Right cardiac atrium (tissue), 5 donors: ENCODE data around the gene SLC25A5. TPM values are rescaled to one million over a fixed set of nuclear protein-coding genes. Genes with fewer than 3 reads are reported as not detected.
"Not testable (repeated sequence)": the region's sequence is repeated elsewhere in the genome, so short reads cannot be mapped to it uniquely, and the experiment has no call there.

Experiments
- ATAC-seq, 2 donors: fragments of 200-7000 bp; cut with Tn5 transposase; one replicate each; pipeline versions ENCODE4 v1.8.0 to v1.9.1; 2020; ENCODE audit warnings: moderate library complexity in 2 of 2, mild to moderate bottlenecking in 1 of 2
- DNase-seq, 3 donors: peaks; one replicate each; pipeline ENCODE4 v3.0.0-alpha.2; 2020
- H3K27ac ChIP-seq: one replicate; pipeline ENCODE4 v1.5.1; 2013; ENCODE audit warnings: mild to moderate bottlenecking, low read length, control low read depth, moderate library complexity
- H3K27me3 ChIP-seq: one replicate; pipeline ENCODE4 v1.6.1; 2013; ENCODE audit not compliant: control insufficient read depth, insufficient read depth
- H3K4me1 ChIP-seq: one replicate; pipeline ENCODE4 v1.6.1; 2013; ENCODE audit warnings: low read length; ENCODE audit not compliant: control insufficient read depth, insufficient read depth
- H3K4me3 ChIP-seq: one replicate; pipeline ENCODE4 v1.5.1; 2013; ENCODE audit warnings: low read length, control low read depth
- H3K9me3 ChIP-seq: one replicate; pipeline ENCODE4 v1.6.1; 2013; ENCODE audit warnings: low read length; ENCODE audit not compliant: control insufficient read depth
- WGBS: extraction: QIAGEN DNeasy Blood & Tissue Kit; methylation state at CpG from one replicate; pipeline ENCODE4 v1.1.7; 2013; 5-methylcytosine and 5-hydroxymethylcytosine counted together
- intact Hi-C, 4 donors: fragments of 100-400 bp; cut with DNase I; formaldehyde crosslinking; loops; one replicate each; pipeline versions ENCODE4 v1.11.0 to v1.14.0; 2022 to 2023
- polyA plus RNA-seq: library from polyadenylated mRNA; stranded (reverse); fragments of 200-250 nt; gene quantifications from one replicate; pipeline ENCODE4 v1.2.3, GENCODE V29; 2013
- total RNA-seq, 4 donors: library from RNA; stranded (reverse); fragmentation: NEBNext Ultra II Directional; extraction: Animal tissue kit (Norgen Biotek cat#: 25700); gene quantifications; one replicate each; pipeline ENCODE4 v1.2.1, GENCODE V29; 2021
- donor health status: healthy with polysubstance abuse.
- donor health status: DM: no; HTN: yes; CAD: no.
- donor health status: DM: no; HTN: no; CAD: no.
- donor health status: DM: no; HTN: yes; CAD: no; lungs with severe emphysema.
- donor health status: DM: yes; HTN: yes; CAD: no.

The SLC25A5 gene
- total and polyA plus RNA-seq, 5 donors = 126 to 213 (median 184) TPM

DNA sequence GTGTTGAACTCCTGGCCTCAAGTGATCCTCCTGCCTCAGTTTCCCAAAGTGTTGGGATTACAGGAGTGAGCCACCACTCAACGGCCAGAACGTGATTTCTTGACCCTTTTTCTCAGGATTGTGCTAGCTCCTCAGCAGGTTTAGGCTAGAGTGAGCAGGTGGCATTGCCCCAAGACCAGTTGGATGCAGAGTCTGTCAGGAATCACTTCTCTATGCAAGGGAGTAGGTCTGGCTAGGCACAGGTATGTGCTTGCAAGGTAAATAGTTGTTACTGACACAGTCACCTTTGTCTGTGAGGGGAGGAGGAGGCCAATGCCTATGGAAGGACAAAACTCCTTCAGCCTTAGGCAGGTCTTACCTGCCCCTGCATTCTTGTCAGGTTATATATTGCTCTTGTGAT lies 24.2 kb downstream of the SLC25A5 start:
- H3K27ac ChIP-seq = no peak overlapping the region
- no peaks in the 10 kb centered on the region for H3K9me3 ChIP-seq
- no peak overlapping the region for H3K4me3 ChIP-seq
- DNase-seq (no peak), ATAC-seq (no peak)
- H3K4me1 ChIP-seq = no peaks in the 10 kb centered on the region
- intact Hi-C loops = no loop called here
- H3K27me3 ChIP-seq = no peaks in the 10 kb centered on the region
- WGBS = 90% methylated on average over 2 of the region's 2 CpGs

DNA sequence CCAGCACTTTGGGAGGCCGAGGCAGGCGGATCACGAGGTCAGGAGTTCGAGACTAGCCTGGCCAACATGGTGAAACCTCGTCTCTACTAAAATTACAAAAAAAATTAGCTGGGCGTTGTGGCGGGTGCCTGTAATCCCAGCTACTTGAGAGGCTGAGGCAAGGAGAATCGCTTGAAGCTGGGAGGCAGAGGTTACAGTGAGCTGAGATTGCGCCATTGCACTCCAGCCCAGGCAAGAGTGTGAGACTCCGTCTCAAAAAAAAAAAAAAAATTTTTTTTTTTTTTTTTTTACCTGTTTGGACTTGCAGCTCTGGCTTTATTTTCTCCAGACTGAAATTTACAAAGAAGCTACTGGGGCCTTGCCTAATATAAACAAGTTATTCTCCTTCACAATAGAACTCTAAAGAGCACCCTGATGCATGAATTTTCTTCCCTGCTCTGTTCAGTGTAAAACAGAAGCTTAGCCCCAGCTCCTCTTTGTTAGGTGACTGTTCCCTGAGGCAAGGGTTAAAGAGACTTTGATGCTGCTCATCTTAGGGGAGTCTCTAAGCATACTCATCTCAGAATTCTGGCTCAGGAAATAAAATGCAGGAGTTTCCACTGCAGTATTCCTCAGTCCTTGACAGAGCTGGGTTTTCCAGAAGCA lies 25.7 kb downstream of the SLC25A5 start:
- ATAC-seq, H3K4me3 ChIP-seq, DNase-seq, H3K9me3 ChIP-seq, intact Hi-C loops, H3K4me1 ChIP-seq, H3K27ac ChIP-seq, H3K27me3 ChIP-seq: not testable (repeated sequence)
- 89% methylated on average over 10 of the region's 10 CpGs for WGBS

DNA sequence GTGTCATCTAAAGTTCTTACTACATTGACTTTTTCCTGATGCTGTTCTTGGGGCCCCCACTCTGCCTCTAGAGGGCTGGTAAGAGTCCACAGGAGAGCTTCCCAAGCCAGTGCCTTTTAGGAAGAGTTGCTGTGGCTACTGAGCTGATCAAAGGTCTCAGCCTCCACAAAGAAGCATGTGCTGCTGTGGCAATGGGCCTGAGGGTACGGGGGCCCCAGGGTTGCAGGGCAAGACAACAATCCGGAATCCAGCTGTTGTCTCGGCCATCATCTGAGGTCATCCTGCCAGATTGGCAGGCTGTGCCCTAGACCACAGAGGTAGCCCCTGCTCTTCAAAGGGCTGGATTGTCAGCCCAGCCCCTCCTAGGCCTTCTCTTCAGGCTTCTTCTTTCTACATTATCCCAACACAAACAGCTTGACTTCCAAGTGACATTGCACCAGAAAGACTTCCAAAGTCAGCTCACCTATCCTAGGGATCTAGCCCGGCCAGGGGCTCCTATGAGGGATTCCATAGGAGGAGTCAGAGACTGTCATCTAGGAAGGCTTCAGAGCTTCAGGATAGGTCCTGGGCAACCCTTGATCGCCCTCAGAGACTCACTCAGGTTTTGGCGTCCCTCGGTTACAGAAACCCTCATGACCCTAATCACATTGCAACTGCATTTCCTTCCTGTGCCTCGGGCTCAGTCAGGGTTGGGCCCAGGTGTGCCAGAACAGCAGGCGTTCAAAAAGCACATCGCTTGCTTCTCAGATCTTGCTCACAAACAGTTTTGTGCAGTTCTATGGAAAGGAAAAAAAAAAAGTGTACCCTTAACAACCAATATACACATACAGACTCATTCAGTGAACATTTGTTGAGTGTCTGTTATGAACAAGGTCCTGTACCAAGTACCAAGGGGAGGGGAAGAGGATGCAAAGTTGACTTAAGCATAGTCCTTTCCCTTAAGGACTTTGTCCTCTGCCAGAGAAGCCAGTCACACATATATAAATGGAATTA lies 27.8 kb downstream of the SLC25A5 start:
- H3K9me3 ChIP-seq = no peaks in the 10 kb centered on the region

DNA sequence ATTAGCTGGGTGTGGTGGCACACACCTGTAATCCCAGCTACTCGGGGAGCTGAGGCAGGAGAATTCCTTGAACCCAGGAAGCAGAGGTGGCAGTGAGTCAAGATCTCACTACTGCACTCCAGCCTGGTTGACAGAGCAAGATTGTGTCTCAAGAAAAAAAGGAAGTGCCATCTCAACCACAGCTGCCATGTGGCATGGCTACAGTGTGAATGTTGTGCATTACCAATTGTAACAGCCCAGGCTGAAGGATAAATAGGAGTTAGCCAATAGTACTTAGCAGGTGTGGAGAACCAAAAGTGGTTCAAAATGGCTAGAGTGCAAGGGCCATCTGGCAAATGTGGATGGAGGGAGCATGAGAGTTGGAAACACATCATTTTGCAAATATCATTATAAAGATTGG lies 28.9 kb downstream of the SLC25A5 start:
- 56% methylated on average over 1 of the region's 1 CpG for WGBS
- Histone ChIP-seq H3K9me3 (no peaks in the 10 kb centered on the region), H3K27ac (no peak overlapping the region), H3K4me3 (no peak overlapping the region), H3K27me3 (no peaks in the 10 kb centered on the region), H3K4me1 (no peaks in the 10 kb centered on the region)
- intact Hi-C loops = no loop called here
- no peak for ATAC-seq
- DNase-seq = no peak

More for the DNA sequence above, 27.8 kb downstream of the SLC25A5 start:
- DNase-seq = no peak
- Histone ChIP-seq H3K4me1 (no peaks in the 10 kb centered on the region), H3K4me3 (no peak overlapping the region), H3K27ac (no peak overlapping the region), H3K27me3 (no peaks in the 10 kb centered on the region)
- intact Hi-C loops = no loop called here
- 74% methylated on average over 10 of the region's 10 CpGs for whole genome bisulfite sequencing
- no peak for ATAC-seq

DNA sequence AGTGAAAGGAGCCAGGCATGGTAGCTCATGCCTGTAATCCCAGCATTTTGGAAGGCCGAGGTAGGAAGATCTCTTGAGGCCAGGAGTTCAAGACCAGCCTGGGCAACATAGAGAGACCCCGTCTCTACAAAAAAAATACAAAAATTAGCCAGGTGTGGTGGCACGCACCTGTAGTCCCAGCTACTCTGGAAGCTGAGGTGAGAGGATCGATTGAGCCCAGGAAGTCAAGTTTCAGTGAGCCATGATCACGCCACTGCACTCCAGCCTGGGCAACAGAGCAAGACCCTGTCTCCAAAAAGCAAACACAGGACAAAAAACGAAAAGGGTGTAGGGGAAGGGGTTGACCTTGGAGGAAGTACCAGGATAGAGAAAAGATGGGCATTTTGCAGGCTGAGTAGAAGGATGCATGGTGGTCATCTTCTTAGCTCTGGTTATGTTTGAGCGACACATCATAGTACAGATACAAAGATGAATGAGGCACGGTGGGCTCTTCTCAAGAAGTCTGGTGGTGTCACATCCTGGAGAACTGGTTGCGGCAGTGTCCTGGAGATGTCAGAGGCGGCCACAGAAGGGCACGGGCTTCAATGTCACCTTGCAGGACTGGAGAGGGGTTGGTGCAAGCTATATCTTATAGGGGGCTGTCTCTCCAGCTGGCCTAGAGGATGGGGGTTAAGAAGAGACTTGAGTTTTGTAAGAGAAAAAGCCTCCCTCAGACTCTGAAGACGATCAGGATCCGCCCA lies 32.0 kb downstream of the SLC25A5 start:
- DNase-seq (no peak), ATAC-seq (no peak)
- Histone ChIP-seq H3K4me3 (no peak overlapping the region), H3K27ac (no peak overlapping the region), H3K9me3 (no peaks in the 10 kb centered on the region), H3K27me3 (no peaks in the 10 kb centered on the region), H3K4me1 (peaks cover 10% of the 10 kb centered on the region)
- 85% methylated on average over 13 of the region's 13 CpGs for WGBS
- intact Hi-C loops = no loop called here

DNA sequence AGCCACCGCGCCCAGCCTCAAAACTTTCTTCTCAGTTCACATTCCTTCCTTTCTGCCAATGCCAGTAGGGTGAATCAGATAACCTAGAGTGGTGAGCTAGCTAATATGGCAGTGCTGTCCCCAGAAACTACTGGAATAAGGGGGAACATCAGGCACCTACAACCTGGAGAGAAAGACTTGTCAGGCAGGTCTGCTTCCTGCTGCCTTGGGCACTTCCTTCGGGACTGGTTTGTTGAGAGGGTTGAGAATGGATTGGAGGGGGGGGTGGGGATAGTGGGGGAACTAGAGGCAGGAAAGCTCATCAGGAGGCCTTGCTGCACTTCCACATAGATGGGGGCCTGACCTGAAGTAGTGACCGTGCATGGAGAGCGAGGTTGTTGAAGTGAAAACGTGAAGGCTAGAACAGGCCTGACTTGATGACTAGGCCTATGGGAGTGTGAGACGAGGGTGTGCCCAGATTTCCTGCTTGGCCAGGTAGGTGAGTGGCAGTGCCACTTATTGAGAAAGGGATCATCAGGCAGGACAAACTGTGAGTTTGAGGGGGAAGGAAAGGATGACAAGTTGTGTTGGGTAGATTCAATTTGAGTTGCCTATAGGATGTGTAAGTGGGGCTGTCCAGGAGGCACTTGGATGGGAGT lies 33.4 kb downstream of the SLC25A5 start:
- intact Hi-C loops = no loop called here
- Histone ChIP-seq H3K4me3 (no peak overlapping the region), H3K27ac (no peak overlapping the region), H3K27me3 (no peaks in the 10 kb centered on the region), H3K9me3 (no peaks in the 10 kb centered on the region), H3K4me1 (peaks cover 10% of the 10 kb centered on the region)
- no peak for ATAC-seq
- no peak for DNase-seq
- 90% methylated on average over 7 of the region's 7 CpGs for WGBS

DNA sequence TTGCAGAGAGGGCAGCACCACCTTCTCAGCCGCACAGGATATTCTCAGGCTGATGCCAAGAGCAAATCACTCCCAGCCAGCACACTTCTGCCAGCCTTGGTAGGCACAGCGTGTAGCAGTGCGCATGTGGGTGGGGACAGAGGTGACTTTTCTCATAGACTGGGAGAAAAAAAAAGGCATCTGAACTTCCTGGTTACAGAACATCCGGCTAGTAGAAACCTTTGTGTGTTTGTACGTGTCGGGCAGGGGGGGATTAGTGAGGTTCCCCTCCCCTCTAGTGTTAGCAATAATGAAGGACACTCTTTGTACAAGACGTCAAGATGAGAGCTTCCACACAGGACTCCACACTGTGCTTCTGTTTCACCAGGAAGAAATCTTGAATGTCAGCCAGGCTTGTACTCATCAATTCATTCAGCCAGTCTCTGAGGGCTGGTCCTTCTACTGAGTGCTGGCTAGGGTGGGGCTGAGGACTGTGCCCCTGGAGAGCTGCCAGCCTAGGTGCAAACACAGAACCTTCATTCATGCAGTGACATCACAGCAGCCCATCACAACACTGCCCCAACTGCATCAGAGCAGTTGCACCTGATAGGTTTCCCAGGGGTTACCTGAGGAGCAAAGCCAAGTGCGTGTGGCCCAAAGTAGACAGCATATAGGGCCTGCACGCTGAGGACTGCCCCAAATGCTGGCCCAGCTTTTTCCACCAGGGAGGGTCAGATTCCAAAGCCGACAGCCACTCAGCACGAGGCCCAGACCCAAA lies 34.7 kb downstream of the SLC25A5 start:
- Histone ChIP-seq H3K27me3 (no peaks in the 10 kb centered on the region), H3K4me3 (no peak overlapping the region), H3K4me1 (peaks cover 10% of the 10 kb centered on the region), H3K27ac (no peak overlapping the region), H3K9me3 (no peaks in the 10 kb centered on the region)
- no peak for DNase-seq
- ATAC-seq = peak; percentile 50 to 51
- intact Hi-C loops = no loop called here
- 43% methylated on average over 11 of the region's 11 CpGs for WGBS

DNA sequence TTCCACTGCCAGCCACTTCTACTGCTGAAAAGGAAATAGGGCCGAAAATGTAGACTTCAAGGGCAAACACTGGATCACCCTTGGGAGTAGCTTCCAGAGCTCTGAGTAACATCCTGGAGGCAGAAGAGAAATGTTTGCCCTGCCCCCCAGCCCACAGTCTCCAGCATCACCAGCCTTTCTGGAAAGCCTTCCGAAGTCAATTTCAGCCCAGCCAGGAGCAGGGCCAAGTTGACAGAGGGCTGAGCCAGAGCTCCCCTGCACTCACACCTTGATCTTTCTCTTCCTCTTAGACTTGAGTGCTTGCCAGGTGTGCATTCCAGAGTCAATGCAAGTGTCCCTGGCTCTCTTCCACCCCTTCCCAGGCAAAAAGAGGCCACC lies 35.2 kb downstream of the SLC25A5 start:
- H3K9me3 ChIP-seq = no peaks in the 10 kb centered on the region
- H3K4me3 ChIP-seq = no peak overlapping the region
- DNase-seq (no peak), ATAC-seq (peak; percentile 14 to 63)
- intact Hi-C loops = no loop called here
- 12% methylated on average over 2 of the region's 2 CpGs for WGBS
- H3K27me3 ChIP-seq = no peaks in the 10 kb centered on the region
- H3K4me1 ChIP-seq = peaks cover 10% of the 10 kb centered on the region
- no peak overlapping the region for H3K27ac ChIP-seq

DNA sequence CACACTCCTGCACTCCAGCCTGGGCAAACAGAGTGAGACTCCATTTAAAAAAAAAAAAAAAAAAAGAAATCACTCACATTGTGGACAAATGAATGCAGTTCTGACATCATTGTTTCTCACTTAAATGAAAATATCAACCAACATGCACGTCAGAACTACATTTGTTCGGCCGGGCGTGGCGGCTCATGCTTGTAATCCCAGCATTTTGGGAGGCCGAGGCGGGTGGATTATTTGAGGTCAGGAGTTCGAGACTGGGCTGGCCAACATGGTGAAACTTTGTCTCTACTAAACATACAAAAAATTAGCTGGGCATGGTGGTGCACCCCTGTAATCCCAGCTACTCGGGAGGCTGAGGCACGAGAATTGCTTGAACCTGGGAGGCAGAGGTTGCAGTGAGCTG lies 36.9 kb downstream of the SLC25A5 start:
- DNase-seq, intact Hi-C loops, H3K27ac ChIP-seq, H3K4me1 ChIP-seq, H3K9me3 ChIP-seq, ATAC-seq, H3K4me3 ChIP-seq, H3K27me3 ChIP-seq: not testable (repeated sequence)
- WGBS = 94% methylated on average over 10 of the region's 10 CpGs

DNA sequence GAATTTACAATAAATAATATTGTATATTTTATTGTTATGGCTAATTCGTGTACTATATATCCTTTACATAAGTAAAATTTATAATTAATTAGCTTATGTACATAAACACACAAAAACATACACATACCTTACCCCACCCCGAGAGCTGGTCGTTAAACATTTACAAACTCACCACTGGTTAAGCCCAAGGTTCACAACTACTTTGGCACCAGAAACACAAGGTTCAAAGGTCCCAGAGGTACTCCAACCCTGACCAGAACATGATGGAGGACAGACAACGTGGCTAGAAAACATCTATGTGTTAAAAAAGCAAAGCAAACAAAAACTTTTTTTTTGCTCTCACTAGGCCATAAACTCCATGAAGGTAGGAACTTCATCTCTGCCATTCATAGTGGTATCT lies 37.7 kb downstream of the SLC25A5 start:
- intact Hi-C loops = no loop called here
- no peak for DNase-seq
- H3K4me1 ChIP-seq = peaks cover 10% of the 10 kb centered on the region
- ATAC-seq = no peak
- 90% methylated on average over 4 of the region's 4 CpGs for WGBS
- H3K9me3 ChIP-seq = no peaks in the 10 kb centered on the region
- no peak overlapping the region for H3K27ac ChIP-seq
- no peak overlapping the region for H3K4me3 ChIP-seq
- H3K27me3 ChIP-seq = no peaks in the 10 kb centered on the region
